ENCODE results near the gene PLPP1. TPM values are rescaled to one million over a fixed set of nuclear protein-coding genes. Genes with fewer than 3 reads are reported as not detected.

PLPP1 gene
- total RNA-seq (100 to 1,000 TPM in 1 of 2 donors, 10 to 100 TPM in 1; 64.7 to 111 TPM), polyA plus RNA-seq (ENCODE audit: insufficient read depth, low read depth, low replicate concordance) (66.7 TPM)
- long read RNA-seq, donor 1, transcript PLPP1-202 (6 exons, 1,597 nt) = major isoform, 41 of 58 reads
- long read RNA-seq, donor 1, transcript PLPP1-201 (6 exons, 1,550 nt) = minor isoform, 5 of 58 reads
- long read RNA-seq, donor 1, partial matches to known transcripts = 0 of 58 reads
- long read RNA-seq, donor 1, other reads (novel, unspliced or antisense) = 12 of 58 reads
- long read RNA-seq, donor 2, transcript PLPP1-202 (6 exons, 1,597 nt) = major isoform, 20 of 21 reads
- long read RNA-seq, donor 2, partial matches to known transcripts = 0 of 21 reads
- long read RNA-seq, donor 2, other reads (novel, unspliced or antisense) = 0 of 21 reads

DNA sequence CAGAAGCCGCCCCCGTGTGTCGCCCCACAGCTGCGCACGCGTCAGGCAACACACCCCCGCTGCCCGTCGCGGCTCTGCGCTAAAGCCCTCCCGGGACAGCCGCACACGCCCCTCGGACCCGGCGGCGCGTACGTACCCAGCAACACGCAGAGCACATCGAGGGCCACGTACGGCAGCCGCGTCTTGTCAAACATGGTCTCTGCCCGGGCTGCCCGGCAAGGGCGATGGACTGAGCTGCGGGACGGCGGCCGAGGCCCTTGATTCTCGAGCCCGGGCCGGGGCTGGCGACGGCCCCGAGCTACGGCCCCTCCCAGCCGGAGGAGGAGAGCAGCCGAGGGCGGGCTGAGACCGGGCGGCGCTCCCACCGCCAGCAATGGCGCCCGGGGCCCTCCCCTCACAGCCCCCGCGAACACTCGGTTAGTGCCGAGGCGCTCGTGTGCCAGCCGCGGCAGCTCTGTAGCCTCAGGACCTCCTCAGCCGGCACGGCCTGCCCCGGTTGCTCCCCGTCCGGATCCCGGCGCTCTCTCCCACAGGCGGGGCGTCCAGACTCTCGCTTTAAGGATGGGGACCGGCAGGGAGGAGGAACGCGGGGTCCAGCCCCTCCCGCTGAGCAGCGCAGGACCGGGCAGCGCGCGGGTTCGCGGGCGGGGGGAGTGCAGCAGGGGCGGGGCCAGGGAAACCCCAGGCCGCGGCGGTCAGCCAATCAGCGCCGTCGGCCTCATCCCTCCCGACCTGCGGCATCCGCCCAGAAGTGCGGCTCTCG, at the start of gene PLPP1:
Gene PLPP1 (minus strand): TSS at position 529 of the 763 bp plus-strand sequence. CDS start 335 bp downstream, at position 194.
- Histone ChIP-seq H3K27ac (peak within 1 kb of the TSS; percentile 86 to 93), H3K27me3 (no peaks in the 10 kb centered on the region), H3K9me3 (no peaks in the 10 kb centered on the region), H3K36me3 (ENCODE audit: low read depth, missing control alignments) (no peaks in the 10 kb centered on the region), H3K4me3 (peak within 1 kb of the TSS; percentile 72 to 91), H3K4me1 (peaks cover 4% of the 10 kb centered on the region)
- DNase-seq = peak; percentile 93
- TF ChIP-seq POLR2A (IDR thresholded peaks at IDR 0.05) = peak; percentile 40
- TF ChIP-seq, protein P1, sequence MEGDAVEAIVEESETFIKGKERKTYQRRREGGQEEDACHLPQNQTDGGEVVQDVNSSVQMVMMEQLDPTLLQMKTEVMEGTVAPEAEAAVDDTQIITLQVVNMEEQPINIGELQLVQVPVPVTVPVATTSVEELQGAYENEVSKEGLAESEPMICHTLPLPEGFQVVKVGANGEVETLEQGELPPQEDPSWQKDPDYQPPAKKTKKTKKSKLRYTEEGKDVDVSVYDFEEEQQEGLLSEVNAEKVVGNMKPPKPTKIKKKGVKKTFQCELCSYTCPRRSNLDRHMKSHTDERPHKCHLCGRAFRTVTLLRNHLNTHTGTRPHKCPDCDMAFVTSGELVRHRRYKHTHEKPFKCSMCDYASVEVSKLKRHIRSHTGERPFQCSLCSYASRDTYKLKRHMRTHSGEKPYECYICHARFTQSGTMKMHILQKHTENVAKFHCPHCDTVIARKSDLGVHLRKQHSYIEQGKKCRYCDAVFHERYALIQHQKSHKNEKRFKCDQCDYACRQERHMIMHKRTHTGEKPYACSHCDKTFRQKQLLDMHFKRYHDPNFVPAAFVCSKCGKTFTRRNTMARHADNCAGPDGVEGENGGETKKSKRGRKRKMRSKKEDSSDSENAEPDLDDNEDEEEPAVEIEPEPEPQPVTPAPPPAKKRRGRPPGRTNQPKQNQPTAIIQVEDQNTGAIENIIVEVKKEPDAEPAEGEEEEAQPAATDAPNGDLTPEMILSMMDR (IDR thresholded peaks at IDR 0.05) = no peak
- WGBS, 2 donors = 0% methylated on average over 46 of the region's 91 CpGs; no CpG with 5 or more reads in 1 of the 2 donors
- intact Hi-C loops (cut with DNase I; ENCODE audit: low total_unique reads) = no loop called here

DNA sequence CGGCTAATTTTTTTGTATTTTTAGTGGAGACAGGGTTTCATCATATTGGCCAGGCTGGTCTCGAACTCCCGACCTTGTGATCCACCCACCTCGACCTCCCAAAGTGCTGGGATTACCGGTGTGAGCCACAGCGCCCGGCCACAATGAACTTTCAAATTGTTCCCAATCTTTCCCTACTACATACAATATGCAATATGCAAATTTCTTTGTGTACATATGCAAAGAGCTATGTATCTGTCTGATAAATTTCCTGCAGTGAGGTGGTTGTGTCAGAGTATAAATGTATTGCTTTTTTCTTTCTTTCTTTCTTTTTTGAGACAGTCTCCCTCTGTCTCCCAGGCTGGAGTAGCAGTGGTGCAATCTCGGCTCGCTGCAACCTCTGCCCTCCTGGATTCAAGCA, 48.8 kb upstream of the PLPP1 start:
- WGBS, 2 donors = 83 to 92% methylated on average over 9 of the region's 9 CpGs
- no peak for DNase-seq

DNA sequence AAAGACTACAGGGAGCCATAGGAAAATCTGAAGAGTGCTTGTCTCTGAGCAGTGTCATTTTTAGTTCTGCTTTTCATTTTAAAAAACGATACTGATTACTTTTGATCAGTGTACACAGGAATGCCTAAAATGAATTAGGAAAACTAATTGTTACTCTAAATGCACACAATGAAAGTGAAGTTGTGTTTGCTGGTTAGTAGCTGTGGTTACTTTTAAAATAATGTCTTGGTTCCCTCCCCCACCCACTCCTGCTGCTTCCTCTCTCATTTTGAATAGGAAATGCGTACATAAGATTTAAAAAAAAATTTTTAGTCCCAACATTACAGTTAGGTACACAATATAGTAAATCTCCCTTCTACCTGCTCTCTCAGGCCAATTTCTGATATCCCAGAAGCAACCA, 47.5 kb upstream of the PLPP1 start:
- Histone ChIP-seq H3K9me3 (no peaks in the 10 kb centered on the region), H3K27ac (no peak overlapping the region), H3K36me3 (ENCODE audit: low read depth, missing control alignments) (no peaks in the 10 kb centered on the region), H3K4me1 (peaks cover 7% of the 10 kb centered on the region), H3K4me3 (no peak overlapping the region), H3K27me3 (no peaks in the 10 kb centered on the region)
- TF ChIP-seq, protein P1 (IDR thresholded peaks at IDR 0.05) = no peak
- TF ChIP-seq POLR2A (IDR thresholded peaks at IDR 0.05) = no peak
- intact Hi-C loops (cut with DNase I; ENCODE audit: low total_unique reads) = no loop called here
- WGBS, 2 donors = 57 to 60% methylated on average over 2 of the region's 2 CpGs
- DNase-seq = no peak

More for the DNA sequence above, 48.8 kb upstream of the PLPP1 start:
- Histone ChIP-seq H3K27me3 (no peaks in the 10 kb centered on the region), H3K36me3 (ENCODE audit: low read depth, missing control alignments) (no peaks in the 10 kb centered on the region), H3K4me3 (no peak overlapping the region), H3K9me3 (no peaks in the 10 kb centered on the region), H3K4me1 (no peaks in the 10 kb centered on the region), H3K27ac (no peak overlapping the region)
- no peak for TF ChIP-seq POLR2A (IDR thresholded peaks at IDR 0.05)
- TF ChIP-seq, protein P1 (IDR thresholded peaks at IDR 0.05) = no peak
- intact Hi-C loops (cut with DNase I; ENCODE audit: low total_unique reads) = no loop called here

DNA sequence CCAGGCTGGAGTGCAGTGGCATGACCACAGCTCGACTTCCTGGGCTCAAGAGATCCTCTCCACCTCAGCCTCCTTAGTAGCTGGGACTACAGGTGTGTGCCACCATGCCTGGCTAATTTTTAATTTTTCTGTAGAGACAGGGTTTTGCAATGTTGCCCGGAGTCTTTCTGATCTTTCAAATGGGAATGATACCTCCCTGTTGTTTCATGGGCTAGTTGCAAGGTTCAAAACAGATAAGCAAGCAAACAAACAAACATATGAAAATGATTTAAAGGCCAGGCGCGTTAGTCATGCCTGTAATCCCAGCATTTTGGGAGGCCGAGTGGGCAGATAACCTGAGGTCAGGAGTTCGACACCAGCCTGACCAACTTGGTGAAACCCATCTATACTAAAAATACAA, 45.3 kb upstream of the PLPP1 start:
- Histone ChIP-seq H3K27me3 (no peaks in the 10 kb centered on the region), H3K27ac (no peak overlapping the region), H3K4me3 (no peak overlapping the region), H3K4me1 (peaks cover 10% of the 10 kb centered on the region), H3K36me3 (ENCODE audit: low read depth, missing control alignments) (no peaks in the 10 kb centered on the region), H3K9me3 (no peaks in the 10 kb centered on the region)
- DNase-seq = no peak
- intact Hi-C loops (cut with DNase I; ENCODE audit: low total_unique reads) = no loop called here
- no peak for TF ChIP-seq POLR2A (IDR thresholded peaks at IDR 0.05)
- TF ChIP-seq, protein P1 (IDR thresholded peaks at IDR 0.05) = no peak
- WGBS, 2 donors = 71 to 95% methylated on average over 6 of the region's 6 CpGs

Measured in testis (tissue), 5 donors.